Transverse colon (tissue), 3 donors: Measurements from ENCODE around the gene WEE1.

Source experiments
- CTCF ChIP-seq, 5 experiments: fragments of 200-600 bp in 3 of 5; fragments of 450-650 bp in 2 of 5; sonication (generic) in 3 of 5; IDR thresholded peaks; 1 replicate in 2 of 5; 2 replicates in 3 of 5; pipeline ENCODE4 v1.5.1; 2016 to 2017; ENCODE audit warnings: antibody characterized with exemption in 5 of 5, inconsistent platforms in 3 of 5, mild to moderate bottlenecking in 2 of 5, moderate library complexity in 1 of 5
- EP300 ChIP-seq: sonication (generic); formaldehyde crosslinking; IDR thresholded peaks from one replicate; pipeline ENCODE4 v1.6.1; 2017; ENCODE audit warnings: antibody characterized with exemption, low read depth

GRCh38 chr11:9625728-9626127 is 52.3 kb downstream of the WEE1 start:
- TF ChIP-seq CTCF (IDR thresholded peaks at IDR 0.05) (no peak), EP300 (no peak)
